HepG2 (cell line): ENCODE data around the gene MRPS35. TPM values are rescaled to one million over a fixed set of nuclear protein-coding genes. Genes with fewer than 3 reads are reported as not detected.

Source experiments
- KAT2B ChIP-seq: fragments of 150-350 bp; IDR thresholded peaks from 2 replicates; pipeline ENCODE4 v1.6.1; 2014; ENCODE audit warnings: low read depth, low read length, borderline replicate concordance
- MED8 ChIP-seq: sonication (generic); formaldehyde crosslinking; IDR thresholded peaks from 2 replicates; pipeline ENCODE4 v1.8.1; 2023; ENCODE audit warnings: mild to moderate bottlenecking, missing genetic modification reagents; ENCODE audit not compliant: insufficient replicate concordance
- NFKBIZ ChIP-seq: IDR thresholded peaks from 2 replicates; pipeline ENCODE4 v1.6.1; 2018; ENCODE audit warnings: missing genetic modification reagents, missing compliant biosample characterization
- PAWR ChIP-seq: sonication (generic); formaldehyde crosslinking; IDR thresholded peaks from 2 replicates; pipeline ENCODE4 v1.4.0; 2020; ENCODE audit warnings: missing genetic modification reagents, mild to moderate bottlenecking, borderline replicate concordance
- SMC3 ChIP-seq: IDR thresholded peaks from 2 replicates; pipeline ENCODE4 v1.6.1; 2011; ENCODE audit warnings: low read length, improper control_type of control experiment
- SP1 ChIP-seq, 2 experiments: fragments of 450-650 bp in 1 of 2; sonication (generic) in 1 of 2; formaldehyde crosslinking in 1 of 2; IDR thresholded peaks; 2 replicates each; pipeline versions ENCODE4 v1.4.0 to v1.6.1; 2016 to 2020; ENCODE audit warnings: missing genetic modification reagents in 1 of 2
- ZBTB8A ChIP-seq: sonication (generic); formaldehyde crosslinking; IDR thresholded peaks from 2 replicates; pipeline ENCODE4 v1.4.0; 2020; ENCODE audit warnings: mild to moderate bottlenecking, low read depth, missing genetic modification reagents, borderline replicate concordance
- ZNF672 ChIP-seq: sonication (generic); formaldehyde crosslinking; IDR thresholded peaks from 2 replicates; pipeline ENCODE4 v1.8.1; 2022; ENCODE audit warnings: missing genetic modification reagents
- ZSCAN31 ChIP-seq: sonication (generic); formaldehyde crosslinking; IDR thresholded peaks from 2 replicates; pipeline ENCODE4 v1.5.0; 2020; ENCODE audit warnings: low read depth, mild to moderate bottlenecking, missing genetic modification reagents
- polyA plus RNA-seq, 8 experiments: library from polyadenylated mRNA; depleted of rRNA in 3 of 8; stranded (reverse) in 7 of 8; unstranded in 1 of 8; fragments of >200 nt; fragmentation: Illumina TruSeq in 4 of 8; extraction: Trizol in 4 of 8; gene quantifications; 2 replicates each; pipeline versions ENCODE4 v1.2.1 to v1.2.3, GENCODE V29; 2011 to 2016; ENCODE audit warnings: low read depth in 4 of 8, missing spikeins in 1 of 8, mixed read lengths in 1 of 8; ENCODE audit not compliant: insufficient read depth in 1 of 8
- total RNA-seq, 5 experiments: library from RNA; depleted of rRNA; stranded (reverse); fragments of >200 nt; fragmentation: Illumina TruSeq; extraction: Trizol; gene quantifications; 2 replicates each; pipeline ENCODE4 v1.2.3, GENCODE V29; 2016; ENCODE audit warnings: low read depth in 1 of 5
- TF ChIP-seq, protein P1 (sequence below): sonication (generic); formaldehyde crosslinking; IDR thresholded peaks from 2 replicates; pipeline ENCODE4 v1.5.1; 2020; ENCODE audit warnings: mild to moderate bottlenecking, missing genetic modification reagents
- TF ChIP-seq, protein P2 (sequence below): sonication (generic); formaldehyde crosslinking; IDR thresholded peaks from 2 replicates; pipeline ENCODE4 v1.4.0; 2020; ENCODE audit warnings: missing genetic modification reagents
- TF ChIP-seq, protein P3 (sequence below): sonication (generic); formaldehyde crosslinking; IDR thresholded peaks from 2 replicates; pipeline ENCODE4 v1.4.0; 2020; ENCODE audit warnings: mild to moderate bottlenecking, missing genetic modification reagents, borderline replicate concordance
- TF ChIP-seq, protein P4 (sequence below): sonication (generic); formaldehyde crosslinking; IDR thresholded peaks from 2 replicates; pipeline ENCODE4 v1.4.0; 2020; ENCODE audit warnings: low read depth, mild to moderate bottlenecking, missing genetic modification reagents
- TF ChIP-seq, protein P5 (sequence below): sonication (generic); formaldehyde crosslinking; IDR thresholded peaks from 2 replicates; pipeline ENCODE4 v1.4.0; 2020; ENCODE audit warnings: missing genetic modification reagents

The MRPS35 gene
- total and polyA plus RNA-seq, 2 of the 13 experiments (the other 11 are each of a cell fraction or from before 2014, with no cell fraction given), result 63.4 to 104 TPM

DNA sequence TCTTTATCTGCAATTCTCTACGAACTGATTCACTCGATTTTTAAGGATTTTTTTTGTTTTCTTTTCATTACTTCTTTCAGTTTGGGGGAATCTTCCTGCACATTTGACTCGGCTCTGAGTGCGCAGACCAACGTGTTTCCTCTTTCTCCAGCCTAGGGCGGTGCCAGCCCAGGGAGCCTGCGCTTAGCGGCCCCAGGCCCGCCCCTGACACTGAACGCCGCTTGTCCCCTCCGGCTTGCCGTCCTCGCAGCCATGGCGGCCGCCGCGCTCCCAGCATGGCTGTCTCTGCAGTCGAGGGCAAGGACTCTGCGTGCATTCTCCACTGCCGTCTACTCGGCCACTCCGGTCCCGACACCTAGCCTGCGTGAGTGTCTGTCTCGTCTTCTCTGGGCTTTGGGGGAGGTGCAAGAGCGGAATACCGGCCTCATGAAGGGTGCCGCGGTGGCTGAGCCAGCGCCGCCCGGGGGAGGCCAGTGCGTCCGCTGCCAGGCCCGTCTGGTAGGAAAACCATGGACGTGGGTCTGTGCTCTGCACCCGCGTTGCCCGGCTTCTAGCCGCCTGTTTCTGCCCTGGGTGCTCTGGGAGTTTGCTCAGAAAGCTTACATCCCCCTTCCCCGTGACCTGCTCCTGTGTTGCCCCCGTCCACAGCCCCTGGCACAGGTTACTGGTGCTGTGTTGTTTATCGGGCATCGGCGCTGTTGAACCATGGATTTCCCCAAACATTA lies at the start of gene MRPS35 (continued):
- TF ChIP-seq, protein P1, sequence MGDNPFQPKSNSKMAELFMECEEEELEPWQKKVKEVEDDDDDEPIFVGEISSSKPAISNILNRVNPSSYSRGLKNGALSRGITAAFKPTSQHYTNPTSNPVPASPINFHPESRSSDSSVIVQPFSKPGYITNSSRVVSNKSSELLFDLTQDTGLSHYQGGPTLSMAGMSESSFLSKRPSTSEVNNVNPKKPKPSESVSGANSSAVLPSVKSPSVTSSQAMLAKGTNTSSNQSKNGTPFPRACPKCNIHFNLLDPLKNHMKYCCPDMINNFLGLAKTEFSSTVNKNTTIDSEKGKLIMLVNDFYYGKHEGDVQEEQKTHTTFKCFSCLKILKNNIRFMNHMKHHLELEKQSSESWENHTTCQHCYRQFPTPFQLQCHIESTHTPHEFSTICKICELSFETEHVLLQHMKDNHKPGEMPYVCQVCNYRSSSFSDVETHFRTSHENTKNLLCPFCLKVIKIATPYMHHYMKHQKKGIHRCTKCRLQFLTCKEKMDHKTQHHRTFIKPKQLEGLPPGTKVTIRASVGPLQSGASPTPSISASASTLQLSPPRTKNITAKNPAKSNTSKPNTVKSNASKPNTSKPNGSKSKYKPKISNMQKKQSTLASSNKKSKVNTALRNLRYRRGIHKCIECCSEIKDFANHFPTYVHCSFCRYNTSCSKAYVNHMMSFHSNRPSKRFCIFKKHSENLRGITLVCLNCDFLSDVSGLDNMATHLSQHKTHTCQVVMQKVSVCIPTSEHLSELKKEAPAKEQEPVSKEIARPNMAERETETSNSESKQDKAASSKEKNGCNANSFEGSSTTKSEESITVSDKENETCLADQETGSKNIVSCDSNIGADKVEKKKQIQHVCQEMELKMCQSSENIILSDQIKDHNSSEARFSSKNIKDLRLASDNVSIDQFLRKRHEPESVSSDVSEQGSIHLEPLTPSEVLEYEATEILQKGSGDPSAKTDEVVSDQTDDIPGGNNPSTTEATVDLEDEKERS, result peak; percentile 62; the same call in 1 of the 2 replicates
- TF ChIP-seq, protein P2, sequence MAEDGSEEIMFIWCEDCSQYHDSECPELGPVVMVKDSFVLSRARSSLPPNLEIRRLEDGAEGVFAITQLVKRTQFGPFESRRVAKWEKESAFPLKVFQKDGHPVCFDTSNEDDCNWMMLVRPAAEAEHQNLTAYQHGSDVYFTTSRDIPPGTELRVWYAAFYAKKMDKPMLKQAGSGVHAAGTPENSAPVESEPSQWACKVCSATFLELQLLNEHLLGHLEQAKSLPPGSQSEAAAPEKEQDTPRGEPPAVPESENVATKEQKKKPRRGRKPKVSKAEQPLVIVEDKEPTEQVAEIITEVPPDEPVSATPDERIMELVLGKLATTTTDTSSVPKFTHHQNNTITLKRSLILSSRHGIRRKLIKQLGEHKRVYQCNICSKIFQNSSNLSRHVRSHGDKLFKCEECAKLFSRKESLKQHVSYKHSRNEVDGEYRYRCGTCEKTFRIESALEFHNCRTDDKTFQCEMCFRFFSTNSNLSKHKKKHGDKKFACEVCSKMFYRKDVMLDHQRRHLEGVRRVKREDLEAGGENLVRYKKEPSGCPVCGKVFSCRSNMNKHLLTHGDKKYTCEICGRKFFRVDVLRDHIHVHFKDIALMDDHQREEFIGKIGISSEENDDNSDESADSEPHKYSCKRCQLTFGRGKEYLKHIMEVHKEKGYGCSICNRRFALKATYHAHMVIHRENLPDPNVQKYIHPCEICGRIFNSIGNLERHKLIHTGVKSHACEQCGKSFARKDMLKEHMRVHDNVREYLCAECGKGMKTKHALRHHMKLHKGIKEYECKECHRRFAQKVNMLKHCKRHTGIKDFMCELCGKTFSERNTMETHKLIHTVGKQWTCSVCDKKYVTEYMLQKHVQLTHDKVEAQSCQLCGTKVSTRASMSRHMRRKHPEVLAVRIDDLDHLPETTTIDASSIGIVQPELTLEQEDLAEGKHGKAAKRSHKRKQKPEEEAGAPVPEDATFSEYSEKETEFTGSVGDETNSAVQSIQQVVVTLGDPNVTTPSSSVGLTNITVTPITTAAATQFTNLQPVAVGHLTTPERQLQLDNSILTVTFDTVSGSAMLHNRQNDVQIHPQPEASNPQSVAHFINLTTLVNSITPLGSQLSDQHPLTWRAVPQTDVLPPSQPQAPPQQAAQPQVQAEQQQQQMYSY (CRISPR knock-in tag), result 0 out of 2 replicates have a peak, but pooled peaks have one; percentile 15
- no peak for TF ChIP-seq PAWR
- no peak; the same call in 1 of the 2 replicates for TF ChIP-seq ZBTB8A (CRISPR knock-in tag)
- TF ChIP-seq, protein P3, sequence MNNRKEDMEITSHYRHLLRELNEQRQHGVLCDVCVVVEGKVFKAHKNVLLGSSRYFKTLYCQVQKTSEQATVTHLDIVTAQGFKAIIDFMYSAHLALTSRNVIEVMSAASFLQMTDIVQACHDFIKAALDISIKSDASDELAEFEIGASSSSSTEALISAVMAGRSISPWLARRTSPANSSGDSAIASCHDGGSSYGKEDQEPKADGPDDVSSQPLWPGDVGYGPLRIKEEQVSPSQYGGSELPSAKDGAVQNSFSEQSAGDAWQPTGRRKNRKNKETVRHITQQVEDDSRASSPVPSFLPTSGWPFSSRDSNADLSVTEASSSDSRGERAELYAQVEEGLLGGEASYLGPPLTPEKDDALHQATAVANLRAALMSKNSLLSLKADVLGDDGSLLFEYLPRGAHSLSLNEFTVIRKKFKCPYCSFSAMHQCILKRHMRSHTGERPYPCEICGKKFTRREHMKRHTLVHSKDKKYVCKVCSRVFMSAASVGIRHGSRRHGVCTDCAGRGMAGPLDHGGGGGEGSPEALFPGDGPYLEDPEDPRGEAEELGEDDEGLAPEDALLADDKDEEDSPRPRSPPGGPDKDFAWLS (CRISPR knock-in tag), result peak; percentile 52; the same call in 1 of the 2 replicates
- TF ChIP-seq NFKBIZ (CRISPR knock-in tag), result peak; percentile 33; the same call in 1 of the 2 replicates
- TF ChIP-seq MED8, result peak; percentile 92
- TF ChIP-seq, protein P4, sequence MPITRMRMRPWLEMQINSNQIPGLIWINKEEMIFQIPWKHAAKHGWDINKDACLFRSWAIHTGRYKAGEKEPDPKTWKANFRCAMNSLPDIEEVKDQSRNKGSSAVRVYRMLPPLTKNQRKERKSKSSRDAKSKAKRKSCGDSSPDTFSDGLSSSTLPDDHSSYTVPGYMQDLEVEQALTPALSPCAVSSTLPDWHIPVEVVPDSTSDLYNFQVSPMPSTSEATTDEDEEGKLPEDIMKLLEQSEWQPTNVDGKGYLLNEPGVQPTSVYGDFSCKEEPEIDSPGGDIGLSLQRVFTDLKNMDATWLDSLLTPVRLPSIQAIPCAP (CRISPR knock-in tag), result no peak
- TF ChIP-seq ZNF672 (CRISPR knock-in tag), result 0 out of 2 replicates have a peak, but pooled peaks have one; percentile 79
- TF ChIP-seq, protein P5, sequence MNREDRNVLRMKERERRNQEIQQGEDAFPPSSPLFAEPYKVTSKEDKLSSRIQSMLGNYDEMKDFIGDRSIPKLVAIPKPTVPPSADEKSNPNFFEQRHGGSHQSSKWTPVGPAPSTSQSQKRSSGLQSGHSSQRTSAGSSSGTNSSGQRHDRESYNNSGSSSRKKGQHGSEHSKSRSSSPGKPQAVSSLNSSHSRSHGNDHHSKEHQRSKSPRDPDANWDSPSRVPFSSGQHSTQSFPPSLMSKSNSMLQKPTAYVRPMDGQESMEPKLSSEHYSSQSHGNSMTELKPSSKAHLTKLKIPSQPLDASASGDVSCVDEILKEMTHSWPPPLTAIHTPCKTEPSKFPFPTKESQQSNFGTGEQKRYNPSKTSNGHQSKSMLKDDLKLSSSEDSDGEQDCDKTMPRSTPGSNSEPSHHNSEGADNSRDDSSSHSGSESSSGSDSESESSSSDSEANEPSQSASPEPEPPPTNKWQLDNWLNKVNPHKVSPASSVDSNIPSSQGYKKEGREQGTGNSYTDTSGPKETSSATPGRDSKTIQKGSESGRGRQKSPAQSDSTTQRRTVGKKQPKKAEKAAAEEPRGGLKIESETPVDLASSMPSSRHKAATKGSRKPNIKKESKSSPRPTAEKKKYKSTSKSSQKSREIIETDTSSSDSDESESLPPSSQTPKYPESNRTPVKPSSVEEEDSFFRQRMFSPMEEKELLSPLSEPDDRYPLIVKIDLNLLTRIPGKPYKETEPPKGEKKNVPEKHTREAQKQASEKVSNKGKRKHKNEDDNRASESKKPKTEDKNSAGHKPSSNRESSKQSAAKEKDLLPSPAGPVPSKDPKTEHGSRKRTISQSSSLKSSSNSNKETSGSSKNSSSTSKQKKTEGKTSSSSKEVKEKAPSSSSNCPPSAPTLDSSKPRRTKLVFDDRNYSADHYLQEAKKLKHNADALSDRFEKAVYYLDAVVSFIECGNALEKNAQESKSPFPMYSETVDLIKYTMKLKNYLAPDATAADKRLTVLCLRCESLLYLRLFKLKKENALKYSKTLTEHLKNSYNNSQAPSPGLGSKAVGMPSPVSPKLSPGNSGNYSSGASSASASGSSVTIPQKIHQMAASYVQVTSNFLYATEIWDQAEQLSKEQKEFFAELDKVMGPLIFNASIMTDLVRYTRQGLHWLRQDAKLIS (CRISPR knock-in tag), result no peak; the same call in 1 of the 2 replicates
- no peak for TF ChIP-seq SMC3
- peak; percentile 91 for TF ChIP-seq ZSCAN31
- no peak for TF ChIP-seq SP1 (IDR thresholded peaks at IDR 0.05)
- TF ChIP-seq SP1 (CRISPR knock-in tag; IDR thresholded peaks at IDR 0.05), result peak; percentile 83
- no peak for TF ChIP-seq KAT2B
